Ectodermal cell (in vitro differentiated cells): ENCODE data around the gene SERPINB5.
"Not testable (repeated sequence)": the region's sequence is repeated elsewhere in the genome, so short reads cannot be mapped to it uniquely, and the experiment has no call there.

ENCODE experiments used
- H3K27ac ChIP-seq: 2 replicates; pipeline ENCODE4 v1.7.0; 2013; ENCODE audit warnings: mild to moderate bottlenecking, low read depth, low read length; ENCODE audit not compliant: insufficient read depth, poor library complexity, severe bottlenecking
- H3K27me3 ChIP-seq: 2 replicates; pipeline ENCODE4 v1.7.0; 2013; ENCODE audit warnings: mild to moderate bottlenecking, low read length; ENCODE audit not compliant: insufficient read depth, control insufficient read depth, poor library complexity, severe bottlenecking
- H3K36me3 ChIP-seq: one replicate; pipeline ENCODE4 v1.7.0; 2013; ENCODE audit warnings: low read length; ENCODE audit not compliant: control insufficient read depth, insufficient read depth
- H3K4me1 ChIP-seq: one replicate; pipeline ENCODE4 v1.7.0; 2013; ENCODE audit warnings: low read length; ENCODE audit not compliant: control insufficient read depth, insufficient read depth
- H3K4me3 ChIP-seq: 2 replicates; pipeline ENCODE4 v1.7.0; 2013; ENCODE audit warnings: low read depth, low read length, control low read depth; ENCODE audit not compliant: insufficient read depth
- H3K9me3 ChIP-seq: 2 replicates; pipeline ENCODE4 v1.7.0; 2013; ENCODE audit warnings: mild to moderate bottlenecking, low read length, moderate library complexity; ENCODE audit not compliant: control insufficient read depth
- WGBS, 2 experiments: methylation state at CpG; one replicate each; pipeline ENCODE4 v1.1.7; 2013; ENCODE audit warnings: missing lambda C conversion rate in 2 of 2; 5-methylcytosine and 5-hydroxymethylcytosine counted together

Gene SERPINB5

DNA sequence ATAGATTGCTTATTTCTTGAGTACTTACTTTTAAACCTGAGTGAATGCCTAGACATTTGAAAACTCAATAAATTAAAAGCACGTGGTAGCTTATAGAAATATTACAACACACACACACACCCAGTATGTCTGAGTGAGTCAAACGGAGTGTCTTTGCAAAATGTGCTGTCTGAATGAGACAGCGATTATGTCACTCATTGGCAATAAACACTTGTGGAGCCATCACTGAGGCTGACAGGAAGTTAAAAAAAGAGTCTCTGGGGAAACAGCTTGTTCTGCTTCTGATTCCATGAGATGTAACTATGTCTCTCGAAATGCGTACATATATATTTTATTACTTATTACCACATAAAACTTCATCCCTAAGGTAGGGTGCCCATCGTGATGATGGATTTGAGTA lies 32.2 kb upstream of the SERPINB5 start:
- Histone ChIP-seq H3K4me1 (no peaks in the 10 kb centered on the region), H3K27ac (no peak overlapping the region), H3K9me3 (no peaks in the 10 kb centered on the region), H3K4me3 (no peak overlapping the region), H3K27me3 (no peaks in the 10 kb centered on the region), H3K36me3 (no peaks in the 10 kb centered on the region)
- 96 to 97% methylated on average over 5 to 6 of the region's 6 CpGs for WGBS, 2 experiments

DNA sequence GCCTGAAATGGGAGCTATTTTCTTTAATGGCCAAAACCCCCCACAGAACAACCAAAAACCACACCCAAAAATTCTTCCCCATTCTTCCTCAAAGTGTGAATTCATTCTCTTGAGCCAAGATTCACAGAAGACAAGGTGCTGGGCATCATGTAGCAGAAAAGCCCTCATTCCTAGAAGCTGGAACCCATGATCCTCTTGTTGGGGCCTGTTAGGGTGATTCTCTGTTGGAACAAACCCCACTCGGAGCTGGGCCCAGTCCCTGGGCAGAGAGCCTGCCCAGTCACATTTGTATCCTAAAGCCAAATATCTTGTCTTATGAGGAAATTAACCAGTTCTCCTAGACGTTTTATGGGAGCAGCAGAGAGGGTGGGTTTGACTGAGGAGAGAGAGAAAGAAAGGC lies 31.7 kb upstream of the SERPINB5 start:
- Histone ChIP-seq H3K27me3 (no peaks in the 10 kb centered on the region), H3K4me1 (no peaks in the 10 kb centered on the region), H3K27ac (no peak overlapping the region), H3K36me3 (no peaks in the 10 kb centered on the region), H3K4me3 (no peak overlapping the region), H3K9me3 (no peaks in the 10 kb centered on the region)
- 85 to 97% methylated on average over 2 of the region's 2 CpGs for WGBS, 2 experiments

DNA sequence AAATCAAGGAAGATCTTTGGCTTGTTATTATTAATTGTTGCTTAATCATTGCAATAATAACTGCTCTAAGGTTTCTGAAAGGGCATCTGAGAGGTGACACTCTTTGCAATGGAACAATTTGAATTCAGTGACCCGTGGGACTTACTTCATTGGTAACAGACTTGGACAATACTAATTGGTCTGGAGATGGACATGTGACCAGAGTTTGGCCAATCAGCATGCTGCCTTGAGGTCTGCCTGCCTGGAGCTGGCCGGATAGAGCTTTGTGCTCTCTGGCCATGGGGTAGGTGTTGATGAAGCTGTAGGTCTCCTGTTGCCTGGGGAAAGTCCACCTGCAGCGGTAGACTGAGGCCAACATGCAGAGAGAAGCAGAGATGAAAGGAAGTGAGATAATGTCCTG lies 30.5 kb upstream of the SERPINB5 start:
- Histone ChIP-seq H3K4me1 (no peaks in the 10 kb centered on the region), H3K27ac (no peak overlapping the region), H3K27me3 (no peaks in the 10 kb centered on the region), H3K4me3 (no peak overlapping the region), H3K36me3 (no peaks in the 10 kb centered on the region), H3K9me3 (no peaks in the 10 kb centered on the region)
- WGBS, 2 experiments: 88 to 93% methylated on average over 3 of the region's 3 CpGs

DNA sequence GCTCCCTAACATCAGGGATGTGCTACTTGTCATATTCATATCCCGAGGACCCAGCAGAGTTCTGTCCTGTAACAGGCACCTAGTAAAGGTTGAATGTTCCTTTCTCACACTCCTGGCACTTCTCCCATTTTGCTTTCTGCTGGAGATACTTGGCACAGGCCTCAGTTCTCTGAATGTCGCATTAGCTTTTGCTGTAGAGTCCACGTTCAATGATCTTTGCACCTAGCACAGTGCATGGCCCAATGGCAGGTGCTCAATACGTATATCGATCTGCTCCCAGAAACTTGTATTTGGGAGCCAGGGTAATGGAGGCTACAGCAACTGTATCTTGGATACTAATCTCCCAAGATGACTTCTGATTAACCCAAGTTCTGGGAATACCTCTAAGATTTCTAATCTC lies 29.7 kb upstream of the SERPINB5 start:
- 94 to 95% methylated on average over 5 of the region's 5 CpGs for WGBS, 2 experiments
- H3K27me3 ChIP-seq: no peaks in the 10 kb centered on the region
- H3K36me3 ChIP-seq: no peaks in the 10 kb centered on the region
- no peak overlapping the region for H3K27ac ChIP-seq
- H3K4me3 ChIP-seq: no peak overlapping the region
- no peaks in the 10 kb centered on the region for H3K4me1 ChIP-seq
- no peaks in the 10 kb centered on the region for H3K9me3 ChIP-seq

DNA sequence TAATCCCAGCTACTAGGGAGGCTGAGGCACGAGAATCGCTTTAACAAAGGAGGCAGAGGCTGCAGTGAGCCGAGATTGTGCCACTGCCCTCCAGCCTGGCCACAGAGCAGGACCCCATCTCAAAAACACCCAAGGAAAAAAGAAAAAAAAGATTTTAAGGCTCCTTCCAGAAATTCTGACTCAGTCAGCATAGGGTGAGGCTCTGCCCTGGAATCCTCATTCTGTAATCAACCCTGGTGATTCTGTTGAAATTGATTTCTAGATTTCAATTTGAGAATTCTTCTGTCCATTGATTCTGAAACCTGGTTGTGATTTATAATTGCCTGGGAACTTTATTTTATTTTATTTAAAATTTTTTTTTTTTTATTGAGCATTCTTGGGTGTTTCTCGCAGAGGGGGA lies 27.3 kb upstream of the SERPINB5 start:
- Histone ChIP-seq H3K36me3 (no peaks in the 10 kb centered on the region), H3K27me3 (no peaks in the 10 kb centered on the region), H3K27ac (no peak overlapping the region), H3K4me1 (no peaks in the 10 kb centered on the region), H3K9me3 (no peaks in the 10 kb centered on the region), H3K4me3 (no peak overlapping the region)
- WGBS, 2 experiments: 91 to 96% methylated on average over 4 of the region's 4 CpGs

DNA sequence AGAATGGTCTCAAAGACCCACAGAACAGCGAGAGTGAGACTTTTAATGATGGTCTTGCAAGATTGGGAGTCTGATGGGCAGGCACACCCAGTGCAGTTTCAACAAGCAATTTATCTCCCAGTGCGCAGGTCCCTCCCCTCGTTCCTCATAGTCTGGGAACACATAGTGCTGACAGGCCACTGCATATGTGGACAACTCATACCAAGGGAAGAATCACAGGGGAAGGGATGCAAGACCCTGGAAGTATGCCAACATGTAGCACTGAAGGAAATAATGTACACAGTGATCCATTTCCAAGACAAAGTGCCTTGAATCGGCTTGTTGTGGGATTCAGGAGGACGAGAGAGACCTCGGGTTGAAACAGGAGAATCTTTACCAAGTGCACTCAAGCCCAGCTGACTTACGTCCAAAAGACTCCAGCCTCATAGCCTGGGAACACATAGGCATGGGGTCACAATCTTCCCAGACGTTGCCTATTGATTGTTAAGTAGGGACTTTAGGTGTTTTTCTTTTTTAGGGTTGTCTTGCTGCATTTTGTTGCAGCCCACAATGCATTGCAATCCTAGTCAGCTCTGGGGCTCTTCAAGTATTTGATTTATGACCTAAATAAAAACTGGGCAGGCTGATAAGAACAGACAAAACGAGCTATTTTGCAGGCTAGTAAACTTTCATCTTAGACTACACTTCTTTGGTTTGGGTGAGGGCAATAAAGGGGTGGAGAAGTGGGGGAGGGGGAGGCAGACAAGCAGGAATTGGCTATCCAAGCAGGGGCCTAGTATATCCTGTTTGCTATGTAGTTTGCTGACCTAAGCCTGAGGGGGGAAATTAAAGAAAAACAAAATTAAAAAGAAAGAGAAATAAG lies 24.7 kb upstream of the SERPINB5 start:
- Histone ChIP-seq H3K36me3 (no peaks in the 10 kb centered on the region), H3K4me1 (no peaks in the 10 kb centered on the region), H3K9me3 (no peaks in the 10 kb centered on the region), H3K27ac (no peak overlapping the region), H3K4me3 (no peak overlapping the region), H3K27me3 (no peaks in the 10 kb centered on the region)
- WGBS, 2 experiments: 86 to 90% methylated on average over 9 of the region's 9 CpGs

DNA sequence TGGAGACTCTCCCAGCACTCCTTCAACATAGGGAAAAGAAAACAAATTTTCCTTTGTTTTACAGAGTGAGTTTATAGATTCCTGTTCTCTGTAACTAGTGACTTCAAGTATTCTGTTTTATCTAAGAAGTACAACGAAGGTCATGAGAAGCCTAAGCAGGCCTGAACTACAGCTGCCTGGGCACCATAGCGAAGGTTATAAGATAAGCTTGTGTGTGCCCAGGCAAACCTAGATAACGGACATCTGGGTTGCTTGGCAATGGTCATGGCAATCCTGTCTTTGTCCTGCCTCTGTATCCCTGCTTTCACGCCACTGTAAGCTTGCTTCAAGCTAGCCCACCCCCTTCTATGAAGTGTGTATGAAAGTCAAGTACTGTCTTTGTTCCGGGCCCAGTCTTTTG lies 24.0 kb upstream of the SERPINB5 start:
- 94 to 98% methylated on average over 5 of the region's 5 CpGs for WGBS, 2 experiments
- not testable (repeated sequence) for H3K4me3 ChIP-seq, H3K4me1 ChIP-seq, H3K9me3 ChIP-seq, H3K27ac ChIP-seq, H3K27me3 ChIP-seq, H3K36me3 ChIP-seq

DNA sequence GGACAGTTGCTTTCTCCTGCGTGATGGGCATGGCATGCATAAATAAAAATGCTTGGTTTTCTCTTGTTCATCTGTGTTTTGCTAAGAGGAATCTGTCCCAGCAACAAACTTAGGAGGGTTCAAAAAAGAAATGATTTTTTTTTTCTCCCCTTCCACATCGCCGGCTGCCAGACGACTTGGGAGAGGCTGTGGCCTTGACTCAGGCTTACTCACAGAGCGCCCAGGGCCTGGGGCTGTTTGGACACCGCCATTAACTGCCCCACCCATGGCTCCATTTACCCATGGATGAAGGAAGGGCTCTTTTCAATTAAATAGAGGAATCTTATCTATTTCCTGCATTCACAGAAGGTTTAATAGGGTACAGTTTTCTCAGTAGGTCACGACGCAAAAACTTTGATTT lies 22.3 kb upstream of the SERPINB5 start:
- Histone ChIP-seq H3K9me3 (no peaks in the 10 kb centered on the region), H3K4me1 (no peaks in the 10 kb centered on the region), H3K4me3 (no peak overlapping the region), H3K27ac (no peak overlapping the region), H3K36me3 (no peaks in the 10 kb centered on the region), H3K27me3 (no peaks in the 10 kb centered on the region)
- WGBS, 2 experiments: 91 to 96% methylated on average over 8 of the region's 8 CpGs

DNA sequence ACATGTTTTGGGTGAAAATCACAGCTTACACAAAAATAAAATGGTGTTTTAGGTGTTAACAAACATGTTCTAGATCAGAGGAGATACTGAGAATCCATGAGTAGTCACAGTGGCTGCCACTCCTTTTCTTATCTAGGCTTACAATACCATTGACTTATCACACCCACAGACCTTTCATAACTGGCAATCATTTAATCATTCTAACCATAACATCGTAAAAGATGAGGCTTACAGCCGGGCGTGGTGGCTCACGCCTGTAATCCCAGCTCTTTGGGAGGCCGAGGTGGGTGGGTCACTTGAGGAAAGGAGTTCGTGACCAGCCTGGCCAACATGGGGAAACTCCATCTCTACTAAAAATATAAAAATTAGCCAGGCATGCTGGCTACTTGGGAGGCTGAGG lies 18.8 kb upstream of the SERPINB5 start:
- Histone ChIP-seq H3K4me1 (no peaks in the 10 kb centered on the region), H3K4me3 (no peak overlapping the region), H3K36me3 (no peaks in the 10 kb centered on the region), H3K27me3 (no peaks in the 10 kb centered on the region), H3K27ac (no peak overlapping the region), H3K9me3 (no peaks in the 10 kb centered on the region)
- WGBS, 2 experiments: 82 to 91% methylated on average over 6 of the region's 6 CpGs

DNA sequence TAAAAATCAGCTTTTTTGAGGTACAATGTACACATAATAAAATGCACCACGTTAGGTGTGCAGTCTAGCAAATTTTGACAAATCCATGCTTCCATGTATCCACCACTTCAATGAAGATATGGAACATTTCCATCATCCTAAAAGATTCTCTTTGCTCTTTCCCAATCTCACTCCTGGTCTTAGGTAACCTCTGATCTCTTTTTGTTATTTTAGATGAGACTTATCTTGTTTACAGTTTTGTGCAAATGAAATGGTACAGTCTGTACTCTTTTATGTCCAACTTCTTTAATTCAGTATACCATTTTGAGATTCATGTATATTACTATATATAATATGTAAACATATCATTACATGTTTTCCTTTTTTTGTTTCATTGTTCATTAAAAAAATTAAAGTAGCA lies 16.3 kb upstream of the SERPINB5 start:
- no peaks in the 10 kb centered on the region for H3K4me1 ChIP-seq
- H3K27ac ChIP-seq: no peak overlapping the region
- no peak overlapping the region for H3K4me3 ChIP-seq
- no peaks in the 10 kb centered on the region for H3K27me3 ChIP-seq
- H3K36me3 ChIP-seq: no peaks in the 10 kb centered on the region
- 80 to 91% methylated on average over 1 of the region's 1 CpG for WGBS, 2 experiments
- H3K9me3 ChIP-seq: no peaks in the 10 kb centered on the region
